Activated CD8-positive, alpha-beta memory T cell treated with anti-CD3 and anti-CD28 coated beads for 36 hours (primary cell): ENCODE data around the gene ZNF232. TPM values are rescaled to one million over a fixed set of nuclear protein-coding genes. Genes with fewer than 3 reads are reported as not detected.
"Not testable (repeated sequence)": the region's sequence is repeated elsewhere in the genome, so short reads cannot be mapped to it uniquely, and the experiment has no call there.

Source experiments
- CTCF ChIA-PET: fragments of 350-600 bp; sonication (Branson Sonifier 250); formaldehyde crosslinking; loops from one replicate; lab custom pipeline; 2021; ENCODE audit warnings: antibody characterized with exemption; lab: Charles Lee
- POLR2A ChIA-PET: fragments of 350-600 bp; sonication (Branson Sonifier 250); formaldehyde crosslinking; loops from one replicate; lab custom pipeline; 2021; ENCODE audit warnings: antibody characterized with exemption; lab: Charles Lee
- total RNA-seq, 2 experiments: library from RNA; stranded (reverse); gene quantifications; one replicate each; pipeline ENCODE4 v1.2.3, GENCODE V29; 2021

Gene ZNF232
- total RNA-seq, result 10 to 100 TPM; 23.9 to 24.8 TPM

DNA sequence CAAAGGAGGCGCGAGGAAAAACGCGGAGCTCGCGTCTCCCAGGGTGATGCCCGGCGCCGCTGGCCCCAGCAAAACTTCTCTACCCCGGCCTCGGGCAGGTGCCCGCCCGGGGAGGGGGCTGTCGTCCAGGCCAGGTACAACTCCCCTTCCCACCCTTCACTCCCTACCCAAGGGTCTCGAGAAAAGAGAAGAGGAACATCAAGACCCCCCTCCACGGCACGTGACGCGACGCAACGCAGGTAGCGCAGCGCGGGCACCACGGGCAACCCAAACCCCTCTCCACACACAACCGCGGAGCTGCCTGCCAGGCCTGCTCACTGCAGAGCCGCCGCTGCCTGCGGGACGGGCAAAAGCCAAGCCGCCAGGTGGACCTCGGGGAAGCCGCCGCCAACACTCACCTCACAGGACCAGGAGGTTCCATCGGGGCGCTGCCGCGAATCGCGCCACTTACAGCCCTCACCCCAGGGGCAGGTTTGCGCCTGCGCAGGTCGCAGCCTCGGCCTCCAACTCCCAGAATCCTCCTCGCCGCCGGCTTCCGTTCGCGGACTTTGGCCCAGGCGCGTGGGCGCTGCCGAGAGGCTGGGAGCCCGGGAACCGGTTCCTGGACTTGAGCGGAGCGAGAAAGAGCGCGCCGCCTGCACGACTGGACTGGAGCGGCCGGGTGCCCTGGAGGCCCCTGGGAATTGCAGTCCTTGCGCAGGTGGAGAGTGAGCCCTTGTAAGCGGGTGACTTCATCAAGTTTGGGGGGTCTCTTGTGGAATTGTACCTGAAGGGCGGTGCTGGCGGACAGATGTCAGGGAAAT, at the start of gene ZNF232:
Gene ZNF232, minus strand, starts transcription at position 477 of the 803 bp plus-strand sequence. Its CDS starts 56 bp downstream, at position 421.
- POLR2A ChIA-PET, result no interaction called here
- CTCF ChIA-PET, result interaction anchor here (0.6 to 1.3 kb wide), 4 partner anchors 59 to 198 kb away, joined by 3 to 5 read pairs (median 4); partner anchors contain the start of gene ZNF594

DNA sequence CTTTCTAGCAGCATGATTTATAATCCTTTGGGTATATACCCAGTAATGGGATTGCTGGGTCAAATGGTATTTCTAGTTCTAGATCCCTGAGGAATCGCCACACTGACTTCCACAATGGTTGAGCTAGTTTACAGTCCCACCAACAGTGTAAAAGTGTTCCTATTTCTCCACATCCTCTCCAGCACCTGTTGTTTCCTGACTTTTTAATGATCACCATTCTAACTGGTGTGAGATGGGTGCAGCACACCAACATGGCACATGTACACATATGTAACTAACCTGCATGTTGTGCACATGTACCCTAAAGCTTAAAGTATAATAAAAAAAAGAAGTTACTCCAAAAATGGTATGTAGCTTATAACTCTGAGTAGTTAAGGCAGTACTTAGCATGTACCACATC, 49.0 kb upstream of the ZNF232 start:
- POLR2A ChIA-PET, result interaction anchor here (0.6 kb wide), 1 partner anchor 52 kb away, joined by 3 read pairs; no protein-coding TSS in a partner anchor
- CTCF ChIA-PET, result not testable (repeated sequence)

DNA sequence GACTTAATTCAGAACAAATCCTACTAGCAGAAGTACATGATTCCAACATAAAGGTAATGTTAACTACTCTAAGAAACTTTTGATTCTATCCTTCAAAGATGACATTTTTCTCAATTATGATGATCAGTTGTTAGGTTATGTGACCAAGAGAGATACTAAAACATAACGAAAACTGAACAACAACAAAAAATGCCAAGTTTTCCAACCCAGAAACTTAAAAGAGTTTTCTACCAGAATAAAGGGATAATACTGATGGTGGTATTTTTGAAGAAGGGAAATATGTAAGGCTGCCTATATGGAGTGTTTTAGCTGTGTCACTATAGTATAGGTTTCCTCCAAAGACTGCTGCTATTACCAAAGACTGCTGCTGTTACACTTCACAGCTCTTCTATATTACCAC, 34.4 kb upstream of the ZNF232 start:
- CTCF ChIA-PET, POLR2A ChIA-PET: not testable (repeated sequence)

DNA sequence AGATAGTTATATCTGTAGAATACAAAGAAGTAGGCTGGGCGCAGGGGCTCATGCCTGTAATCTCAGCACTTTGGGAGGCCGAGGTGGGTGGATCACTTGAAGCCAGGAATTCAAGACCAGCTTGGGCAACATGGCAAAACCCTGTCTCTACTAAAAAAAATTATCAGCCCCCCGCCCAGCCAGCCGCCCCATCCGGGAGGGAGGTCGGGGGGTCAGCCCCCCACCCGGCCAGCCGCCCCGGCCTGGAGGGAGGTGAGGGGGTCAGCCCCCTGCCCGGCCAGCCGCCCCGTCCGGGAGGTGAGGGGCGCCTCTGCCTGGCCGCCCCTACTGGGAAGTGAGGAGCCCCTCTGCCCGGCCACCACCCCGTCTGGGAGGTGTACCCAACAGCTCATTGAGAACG, 31.2 kb upstream of the ZNF232 start:
- POLR2A ChIA-PET, CTCF ChIA-PET: not testable (repeated sequence)

DNA sequence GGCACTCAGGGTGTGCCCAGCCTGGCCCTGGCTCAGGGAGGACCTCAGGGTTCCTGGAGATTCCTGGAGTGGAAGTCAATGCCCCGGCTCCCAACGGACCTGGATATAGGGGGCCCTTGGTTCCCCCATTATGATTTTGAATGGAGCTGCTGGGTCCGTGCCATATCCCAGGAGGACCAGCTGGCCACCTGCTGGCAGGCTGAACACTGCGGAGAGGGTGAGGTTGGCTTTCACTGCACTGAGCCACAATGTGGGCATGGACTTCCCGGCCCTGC, 27.7 kb upstream of the ZNF232 start:
- POLR2A ChIA-PET, result no interaction called here
- CTCF ChIA-PET, result no interaction called here

DNA sequence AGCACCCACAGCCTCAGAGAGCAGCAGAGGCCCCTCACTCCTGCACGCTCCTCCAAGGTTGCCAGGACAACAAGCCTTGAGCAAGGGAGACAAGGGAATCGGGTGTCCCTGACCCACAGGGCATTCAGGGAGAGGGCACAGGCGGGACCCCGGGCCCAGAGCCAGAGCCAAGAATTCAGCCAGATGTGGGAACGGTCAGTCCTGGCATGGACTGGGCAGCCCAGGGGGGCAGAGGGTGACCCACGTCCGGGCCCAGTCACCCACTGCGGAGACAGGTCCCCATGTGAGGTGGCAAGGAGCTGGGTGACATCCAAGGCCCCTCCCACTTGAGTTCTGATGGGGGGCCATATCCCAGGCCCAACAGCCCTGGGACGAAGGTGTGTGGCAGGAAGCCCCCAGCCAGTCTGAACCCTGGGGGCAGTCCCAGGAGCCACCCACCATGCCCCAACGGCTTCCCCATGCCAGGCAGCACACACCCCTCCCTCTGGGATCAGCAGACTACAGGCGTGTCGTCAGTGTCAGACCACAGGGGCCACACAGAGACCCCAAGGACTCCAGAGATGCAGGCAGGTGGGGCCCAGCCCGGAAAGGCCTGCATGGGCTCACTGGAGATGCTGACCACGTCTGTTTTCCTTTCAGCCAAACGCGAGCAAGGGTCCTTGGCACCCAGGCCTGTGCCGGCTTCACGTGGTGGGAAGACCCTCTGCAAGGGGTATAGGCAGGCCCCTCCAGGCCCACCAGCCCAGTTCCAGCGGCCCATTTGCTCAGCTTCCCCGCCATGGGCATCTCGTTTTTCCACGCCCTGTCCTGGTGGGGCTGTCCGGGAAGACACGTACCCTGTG, 27.2 kb upstream of the ZNF232 start:
- POLR2A ChIA-PET, result no interaction called here
- CTCF ChIA-PET, result no interaction called here

DNA sequence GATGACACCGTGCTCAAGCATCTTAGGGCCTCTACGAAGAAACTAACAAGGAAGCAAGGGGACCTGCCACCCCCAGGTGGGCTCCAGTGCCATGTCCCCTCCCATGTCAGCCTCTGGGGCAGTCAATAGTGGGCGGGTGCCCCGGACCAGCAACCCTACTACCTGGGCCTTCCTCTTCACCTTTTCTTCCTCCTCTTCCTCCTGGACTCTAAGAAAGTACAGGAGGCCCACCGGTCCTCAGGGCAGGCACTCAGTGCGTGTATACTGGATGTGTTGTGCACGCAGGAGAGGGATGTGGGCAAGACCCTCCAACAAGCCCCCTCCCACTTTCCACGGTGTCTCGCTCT, 26.5 kb upstream of the ZNF232 start:
- CTCF ChIA-PET, POLR2A ChIA-PET: not testable (repeated sequence)

DNA sequence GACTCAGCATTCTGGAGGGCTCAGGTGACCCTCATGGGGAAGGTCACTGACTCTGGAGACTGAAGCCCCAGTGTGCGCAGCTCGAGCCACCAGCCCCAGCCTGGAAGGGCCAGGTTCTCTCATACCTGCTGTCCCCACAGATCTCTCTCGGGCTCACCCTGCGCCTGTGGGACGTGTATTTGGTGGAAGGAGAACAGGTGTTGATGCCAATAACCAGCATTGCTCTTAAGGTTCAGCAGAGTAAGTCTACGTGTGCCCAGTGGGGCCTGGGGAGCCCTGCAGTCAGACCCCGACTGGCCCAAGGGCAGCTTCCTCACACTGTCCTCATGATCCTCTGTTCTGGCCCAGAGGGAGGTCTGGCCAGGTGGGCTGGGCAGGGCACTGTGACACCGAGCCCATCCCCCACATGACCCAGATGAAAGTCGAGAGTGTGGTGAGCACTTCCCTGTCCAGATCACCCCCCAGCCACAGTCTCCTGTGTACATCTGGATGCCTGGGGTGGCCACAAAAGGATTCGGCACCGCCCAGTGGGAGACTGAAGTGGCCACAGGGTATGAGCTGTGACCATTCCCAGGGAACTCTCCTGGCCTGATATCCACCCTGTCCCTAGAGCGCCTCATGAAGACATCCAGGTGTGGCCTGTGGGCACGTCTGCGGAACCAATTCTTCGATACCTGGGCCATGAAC, 26.0 kb upstream of the ZNF232 start:
- POLR2A ChIA-PET, CTCF ChIA-PET: not testable (repeated sequence)

DNA sequence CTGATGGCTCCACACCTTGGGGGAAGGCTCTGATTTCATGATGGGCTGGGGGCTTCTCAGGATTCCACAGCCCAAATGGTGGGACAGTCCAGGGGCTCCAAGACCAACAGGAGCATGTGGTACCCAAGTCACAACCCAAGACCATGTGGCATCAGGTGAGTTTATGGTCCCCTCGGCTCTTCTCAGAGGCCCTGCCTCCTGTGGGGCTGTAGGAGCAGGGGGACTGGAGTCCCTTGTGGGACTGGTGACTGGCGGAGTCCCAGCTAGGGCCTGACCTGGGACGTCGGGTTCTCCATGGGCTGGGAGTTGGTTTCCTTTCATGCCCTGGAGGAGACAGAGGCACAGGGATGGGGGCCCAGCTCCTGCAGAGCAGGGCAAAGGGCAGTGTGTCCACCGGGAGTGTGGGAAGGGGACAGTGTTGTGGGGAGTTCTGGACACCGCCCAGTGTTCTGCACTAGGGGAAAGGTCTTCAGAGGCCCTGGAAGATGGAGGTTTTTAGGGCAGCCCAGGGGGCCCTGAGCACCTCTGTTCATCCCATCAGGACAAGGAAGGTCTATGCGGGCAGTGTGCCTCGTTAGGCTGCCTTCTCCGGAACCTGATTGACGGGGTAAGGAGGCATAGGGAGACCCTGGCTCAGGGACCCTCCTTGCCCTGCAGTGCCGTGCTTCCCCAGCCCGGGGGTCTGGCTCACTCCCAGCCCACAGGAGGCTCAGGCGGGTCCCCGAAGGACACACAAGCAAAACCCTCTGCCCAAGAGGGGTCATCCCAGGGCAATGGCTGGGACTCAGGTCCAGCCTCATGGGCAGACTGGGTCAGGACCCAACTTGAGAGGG, 25.1 kb upstream of the ZNF232 start:
- POLR2A ChIA-PET, CTCF ChIA-PET: not testable (repeated sequence)

DNA sequence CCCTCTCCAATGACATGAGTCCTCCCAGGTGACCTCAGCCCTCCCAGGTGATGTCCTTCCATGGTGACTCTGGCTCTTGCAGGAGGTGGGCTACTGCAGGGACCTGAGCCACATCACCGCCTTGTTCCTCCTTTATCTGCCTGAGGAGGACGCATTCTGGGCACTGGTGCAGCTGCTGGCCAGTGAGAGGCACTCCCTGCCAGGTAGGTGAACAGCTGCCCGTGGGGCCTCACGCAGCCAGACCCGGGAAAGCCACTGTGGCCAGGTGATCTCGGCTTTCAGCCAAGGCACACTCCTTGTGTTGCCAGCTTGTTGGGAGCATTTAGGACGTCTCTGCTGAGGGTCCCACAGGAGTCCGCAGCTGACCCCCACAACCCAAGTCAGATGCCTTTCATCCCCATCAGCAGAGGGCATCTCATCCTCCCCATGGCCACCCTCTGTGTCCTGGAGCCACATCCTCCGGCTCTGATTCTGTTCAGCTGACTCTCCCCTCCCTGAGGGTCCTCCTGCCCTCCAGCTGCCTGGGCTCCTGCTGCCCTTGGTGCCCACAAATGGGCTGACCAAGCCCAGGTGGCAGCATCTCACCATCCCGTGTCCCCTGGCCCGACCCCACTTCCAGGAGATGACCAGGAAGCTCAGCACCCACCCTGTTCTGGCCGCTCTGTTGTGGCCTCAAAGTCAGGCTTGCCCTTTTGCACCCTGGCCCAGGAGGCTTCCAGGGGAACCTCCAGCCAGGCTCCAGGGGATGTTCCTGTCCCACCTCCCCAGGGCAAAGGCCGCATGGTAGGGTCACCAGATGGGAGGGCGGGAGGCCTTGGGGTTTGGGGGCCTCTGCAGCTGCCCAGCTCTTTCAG, 24.3 kb upstream of the ZNF232 start:
- ChIA-PET CTCF (no interaction called here), POLR2A (no interaction called here)

DNA sequence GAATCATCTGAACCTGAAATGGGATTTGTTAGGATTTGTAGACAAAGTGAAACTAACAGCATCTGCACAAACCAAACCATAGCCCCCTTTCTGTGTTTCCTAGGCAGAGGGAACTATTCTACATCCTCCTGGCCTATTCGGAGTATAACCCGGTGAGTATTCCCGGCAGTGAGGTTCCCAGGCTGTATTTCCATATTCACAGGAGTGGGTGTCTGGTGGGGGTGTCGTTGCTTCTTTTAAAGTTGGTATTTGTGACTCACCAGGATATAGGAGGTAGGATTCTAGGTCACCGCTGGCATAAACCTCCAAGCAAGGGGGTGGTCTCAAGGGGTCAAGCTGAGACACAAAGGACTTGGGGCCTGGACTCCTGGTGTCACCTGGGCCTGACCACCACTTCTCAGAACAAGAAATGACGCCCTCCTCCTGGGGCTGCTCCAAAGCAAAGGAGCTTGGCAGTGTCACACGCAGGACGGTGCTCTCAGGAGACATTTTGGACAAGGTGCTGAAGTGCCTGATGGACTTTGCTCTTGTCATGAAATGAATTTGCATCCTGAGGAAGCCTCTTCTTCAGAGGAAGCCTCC, 23.5 kb upstream of the ZNF232 start:
- CTCF ChIA-PET, POLR2A ChIA-PET: not testable (repeated sequence)

DNA sequence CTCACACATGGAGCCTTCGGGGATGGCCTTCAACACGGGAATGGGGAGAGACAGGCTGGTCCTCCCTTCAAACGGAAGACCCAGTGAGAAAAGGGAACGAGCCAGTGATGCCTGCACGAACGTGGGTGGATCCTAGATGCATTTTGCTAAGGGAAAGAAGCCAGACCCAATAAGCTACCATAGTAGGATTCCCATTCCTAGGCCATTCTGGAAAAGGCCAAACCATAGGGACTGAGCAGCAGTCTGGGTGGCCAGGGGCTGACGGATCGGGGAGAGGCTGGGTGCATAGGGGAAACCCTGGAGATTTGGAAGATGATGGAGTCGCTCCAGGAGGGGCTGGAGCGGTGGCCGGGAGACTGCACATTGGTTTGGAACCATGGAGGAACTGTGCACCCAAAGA, 22.9 kb upstream of the ZNF232 start:
- CTCF ChIA-PET, POLR2A ChIA-PET: not testable (repeated sequence)

DNA sequence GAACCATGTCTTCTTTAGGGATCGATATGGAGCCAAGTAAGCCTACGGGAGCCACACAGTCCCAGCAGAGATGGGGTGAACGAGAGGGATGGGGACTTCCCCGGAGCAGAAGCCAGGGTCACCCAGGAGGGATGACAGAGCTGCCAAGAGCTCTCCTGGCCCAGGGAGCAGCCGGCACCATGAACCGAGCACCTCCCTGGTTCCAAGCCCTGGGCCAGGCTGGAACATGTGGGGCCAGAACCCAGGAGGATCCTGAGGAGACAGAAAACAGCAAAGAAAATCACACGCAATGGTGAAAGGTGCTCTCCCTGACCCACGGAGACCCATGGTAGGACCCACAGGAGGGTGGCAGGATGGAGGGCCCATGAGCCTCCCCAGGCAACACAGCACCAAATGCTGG, 22.3 kb upstream of the ZNF232 start:
- CTCF ChIA-PET, POLR2A ChIA-PET: not testable (repeated sequence)

DNA sequence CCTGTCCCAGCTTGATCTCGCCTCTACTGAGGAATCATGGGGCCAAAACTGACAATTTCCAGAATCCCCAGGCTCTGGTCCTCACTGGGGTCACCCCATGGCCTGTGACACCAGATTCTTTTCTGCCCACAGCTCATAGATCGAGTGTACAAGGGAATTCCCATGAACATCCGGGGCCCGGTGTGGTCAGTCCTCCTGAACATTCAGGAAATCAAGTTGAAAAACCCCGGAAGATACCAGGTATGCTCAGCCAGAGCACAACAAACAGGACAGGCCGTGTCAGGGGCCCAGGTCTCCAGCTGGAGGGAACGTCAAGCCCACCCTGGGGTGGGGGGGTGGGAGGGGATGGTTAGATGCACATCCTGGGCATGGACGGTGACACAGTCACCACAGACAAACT, 21.6 kb upstream of the ZNF232 start:
- ChIA-PET POLR2A (no interaction called here), CTCF (interaction anchor here (0.6 kb wide), 1 partner anchor 103 kb away, joined by 3 read pairs; no protein-coding TSS in a partner anchor)

DNA sequence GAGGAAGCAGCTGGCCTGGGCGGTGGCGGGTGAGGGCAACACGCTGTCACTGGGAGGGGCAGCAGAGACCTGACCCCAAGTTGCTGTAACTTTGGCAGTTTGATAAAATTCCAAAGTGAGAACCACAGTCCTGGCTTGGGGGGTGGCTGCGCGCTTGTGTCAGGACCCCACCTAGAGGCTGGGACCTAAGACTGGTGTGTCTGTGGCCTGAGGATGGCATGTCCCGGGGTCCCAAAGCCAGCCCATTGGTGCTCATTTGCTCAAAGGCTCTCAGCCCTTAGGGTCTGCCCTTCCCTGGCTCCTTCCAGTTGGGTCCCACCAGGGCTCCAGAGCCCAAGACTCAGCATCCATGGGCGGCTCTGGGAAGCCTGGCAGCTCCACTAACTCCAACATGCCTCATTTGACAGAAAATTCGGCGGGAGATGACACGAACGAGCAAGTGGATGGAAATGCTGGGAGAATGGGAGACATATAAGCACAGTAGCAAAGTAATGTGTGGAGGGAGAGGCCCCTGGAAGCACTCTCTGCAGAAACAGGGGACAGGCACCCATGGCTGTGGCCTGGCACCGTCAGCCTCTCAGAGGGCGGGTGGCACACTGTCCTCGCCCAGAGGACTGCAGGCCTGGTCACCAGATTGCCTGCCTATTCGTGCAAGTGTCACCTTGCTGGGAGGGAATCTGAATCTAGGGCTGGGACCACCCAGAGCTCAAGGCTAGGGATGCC, 21.0 kb upstream of the ZNF232 start:
- POLR2A ChIA-PET, result not testable (repeated sequence)
- CTCF ChIA-PET, result interaction anchor here (0.6 kb wide), 1 partner anchor 104 kb away, joined by 3 read pairs; no protein-coding TSS in a partner anchor

DNA sequence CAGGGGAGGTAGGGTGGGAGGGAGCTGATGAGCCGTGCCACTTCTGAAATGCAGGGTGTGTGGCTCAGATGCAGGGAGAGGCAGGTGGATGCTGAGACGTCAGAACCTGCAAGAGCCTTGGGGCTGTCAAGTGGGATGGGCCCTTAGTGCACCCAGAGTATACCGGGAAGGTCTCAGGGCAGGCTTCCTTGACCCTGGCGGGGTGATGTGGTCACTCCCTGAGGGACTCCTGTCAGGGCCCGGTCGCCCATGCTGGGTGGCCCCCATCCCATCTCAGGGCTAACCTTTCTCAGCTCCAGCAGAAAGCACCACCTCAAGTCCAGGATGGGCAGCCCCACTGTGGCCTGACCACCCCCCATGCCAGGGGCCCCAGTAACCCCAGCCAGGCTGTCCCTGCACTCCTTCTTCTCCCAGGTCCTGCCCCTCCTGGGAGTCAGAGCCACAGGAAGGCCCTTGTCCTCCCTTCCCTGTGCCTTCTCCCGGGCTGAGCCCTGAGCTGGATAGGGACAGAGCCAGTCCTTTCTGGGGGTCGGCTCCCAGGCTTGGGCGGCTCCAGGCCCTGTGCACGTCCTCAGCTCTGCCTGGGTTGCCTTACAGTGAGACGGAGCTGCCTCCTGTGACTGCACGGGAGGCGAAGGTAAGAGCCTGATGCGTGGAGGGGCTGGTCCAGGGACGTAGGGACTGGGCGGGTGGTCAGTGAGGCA, 20.3 kb upstream of the ZNF232 start:
- POLR2A ChIA-PET, CTCF ChIA-PET: not testable (repeated sequence)

DNA sequence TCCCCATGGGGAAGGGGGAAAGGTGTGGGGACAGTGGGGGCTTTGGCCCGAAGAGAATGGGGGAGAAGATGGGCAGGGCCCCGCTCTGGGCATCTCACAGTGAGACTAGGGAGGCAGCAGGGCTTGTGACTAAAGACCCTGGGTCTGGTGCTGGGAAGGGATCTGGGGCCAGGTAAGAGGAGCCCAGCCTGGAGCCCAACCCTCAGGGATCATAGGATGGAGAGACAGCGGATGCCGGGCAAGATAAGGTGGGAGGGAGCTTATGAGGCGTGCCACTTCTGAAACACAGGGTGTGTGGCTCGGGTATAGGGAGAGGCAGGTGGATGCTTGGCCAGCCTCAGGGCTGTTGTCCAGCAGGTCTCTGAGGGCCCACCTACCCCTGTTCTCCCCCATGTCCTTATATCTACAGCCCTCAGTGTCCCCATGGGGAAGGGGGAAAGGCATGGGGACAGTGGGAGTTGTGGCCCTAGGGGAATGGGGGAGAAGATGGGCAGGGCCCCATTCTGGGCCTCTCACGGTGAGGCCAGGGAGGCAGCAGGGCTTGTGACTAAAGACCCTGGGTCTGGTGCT, 19.6 kb upstream of the ZNF232 start:
- ChIA-PET POLR2A (no interaction called here), CTCF (no interaction called here)
